ENCODE measurements around the gene TST. TPM values are rescaled to one million over a fixed set of nuclear protein-coding genes. Genes with fewer than 3 reads are reported as not detected.

Gene TST
- total and polyA plus RNA-seq, 9 of the 15 experiments (the other 6 are each of a cell fraction or from before 2014, with no cell fraction given), result 1.4 to 26.9 (median 12.4) TPM

DNA sequence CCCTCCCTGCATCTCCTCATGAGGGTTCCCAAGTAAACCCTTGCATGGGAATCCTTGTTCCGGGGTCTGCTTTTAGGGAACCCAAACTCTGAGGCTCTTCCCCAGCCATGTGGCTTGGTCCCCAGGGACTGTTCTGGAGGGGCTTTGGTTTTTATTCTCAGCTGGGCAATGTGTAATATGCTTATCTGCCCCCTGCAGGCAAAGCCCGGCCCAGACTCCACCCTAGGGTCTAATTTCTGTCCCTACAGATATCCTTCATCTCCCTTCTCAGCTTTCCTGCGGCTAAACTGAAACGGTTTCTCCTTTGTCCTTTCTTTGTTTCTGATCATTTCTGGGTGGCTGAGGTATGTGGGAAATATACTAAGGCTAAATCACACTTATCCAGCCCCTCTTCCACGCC lies 37.1 kb downstream of the TST start (continued):
- TF ChIP-seq, protein P1, sequence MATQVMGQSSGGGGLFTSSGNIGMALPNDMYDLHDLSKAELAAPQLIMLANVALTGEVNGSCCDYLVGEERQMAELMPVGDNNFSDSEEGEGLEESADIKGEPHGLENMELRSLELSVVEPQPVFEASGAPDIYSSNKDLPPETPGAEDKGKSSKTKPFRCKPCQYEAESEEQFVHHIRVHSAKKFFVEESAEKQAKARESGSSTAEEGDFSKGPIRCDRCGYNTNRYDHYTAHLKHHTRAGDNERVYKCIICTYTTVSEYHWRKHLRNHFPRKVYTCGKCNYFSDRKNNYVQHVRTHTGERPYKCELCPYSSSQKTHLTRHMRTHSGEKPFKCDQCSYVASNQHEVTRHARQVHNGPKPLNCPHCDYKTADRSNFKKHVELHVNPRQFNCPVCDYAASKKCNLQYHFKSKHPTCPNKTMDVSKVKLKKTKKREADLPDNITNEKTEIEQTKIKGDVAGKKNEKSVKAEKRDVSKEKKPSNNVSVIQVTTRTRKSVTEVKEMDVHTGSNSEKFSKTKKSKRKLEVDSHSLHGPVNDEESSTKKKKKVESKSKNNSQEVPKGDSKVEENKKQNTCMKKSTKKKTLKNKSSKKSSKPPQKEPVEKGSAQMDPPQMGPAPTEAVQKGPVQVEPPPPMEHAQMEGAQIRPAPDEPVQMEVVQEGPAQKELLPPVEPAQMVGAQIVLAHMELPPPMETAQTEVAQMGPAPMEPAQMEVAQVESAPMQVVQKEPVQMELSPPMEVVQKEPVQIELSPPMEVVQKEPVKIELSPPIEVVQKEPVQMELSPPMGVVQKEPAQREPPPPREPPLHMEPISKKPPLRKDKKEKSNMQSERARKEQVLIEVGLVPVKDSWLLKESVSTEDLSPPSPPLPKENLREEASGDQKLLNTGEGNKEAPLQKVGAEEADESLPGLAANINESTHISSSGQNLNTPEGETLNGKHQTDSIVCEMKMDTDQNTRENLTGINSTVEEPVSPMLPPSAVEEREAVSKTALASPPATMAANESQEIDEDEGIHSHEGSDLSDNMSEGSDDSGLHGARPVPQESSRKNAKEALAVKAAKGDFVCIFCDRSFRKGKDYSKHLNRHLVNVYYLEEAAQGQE (IDR thresholded peaks at IDR 0.05; ENCODE audit: borderline replicate concordance), result no peak
- TF ChIP-seq, protein P1 (CRISPR knock-in tag; IDR thresholded peaks at IDR 0.05; ENCODE audit: low read depth), result no peak
- TF ChIP-seq, protein P2, sequence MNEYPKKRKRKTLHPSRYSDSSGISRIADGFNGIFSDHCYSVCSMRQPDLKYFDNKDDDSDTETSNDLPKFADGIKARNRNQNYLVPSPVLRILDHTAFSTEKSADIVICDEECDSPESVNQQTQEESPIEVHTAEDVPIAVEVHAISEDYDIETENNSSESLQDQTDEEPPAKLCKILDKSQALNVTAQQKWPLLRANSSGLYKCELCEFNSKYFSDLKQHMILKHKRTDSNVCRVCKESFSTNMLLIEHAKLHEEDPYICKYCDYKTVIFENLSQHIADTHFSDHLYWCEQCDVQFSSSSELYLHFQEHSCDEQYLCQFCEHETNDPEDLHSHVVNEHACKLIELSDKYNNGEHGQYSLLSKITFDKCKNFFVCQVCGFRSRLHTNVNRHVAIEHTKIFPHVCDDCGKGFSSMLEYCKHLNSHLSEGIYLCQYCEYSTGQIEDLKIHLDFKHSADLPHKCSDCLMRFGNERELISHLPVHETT (CRISPR knock-in tag; conservative IDR thresholded peaks at IDR 0.05 in 1 of 2, IDR thresholded peaks at IDR 0.05 in 1 of 2), result no peak
- TF ChIP-seq NCOA4 (IDR thresholded peaks at IDR 0.05; ENCODE audit: partially characterized antibody) (no peak), ZBTB1 (CRISPR knock-in tag; IDR thresholded peaks at IDR 0.05; ENCODE audit: borderline replicate concordance, low read depth) (no peak), ZNF764 (CRISPR knock-in tag; IDR thresholded peaks at IDR 0.05; ENCODE audit: low read depth) (no peak), MAFG (tag; conservative IDR thresholded peaks at IDR 0.05) (no peak), MCM2 (IDR thresholded peaks at IDR 0.05; ENCODE audit: low read depth) (no peak), POLR3A (IDR thresholded peaks at IDR 0.05; ENCODE audit: borderline replicate concordance, extremely low read depth, insufficient read depth, insufficient read length) (no peak), ETV1 (tag; conservative IDR thresholded peaks at IDR 0.05; ENCODE audit: low read depth) (no peak), ZNF217 (CRISPR knock-in tag; IDR thresholded peaks at IDR 0.05) (no peak), U2AF2 (optimal IDR thresholded peaks at IDR 0.05; ENCODE audit: low read depth, low read length) (no peak), ZSCAN29 (IDR thresholded peaks at IDR 0.05) (no peak), PRMT5 (CRISPR knock-in tag; IDR thresholded peaks at IDR 0.05) (no peak)
- TF ChIP-seq, protein P3, sequence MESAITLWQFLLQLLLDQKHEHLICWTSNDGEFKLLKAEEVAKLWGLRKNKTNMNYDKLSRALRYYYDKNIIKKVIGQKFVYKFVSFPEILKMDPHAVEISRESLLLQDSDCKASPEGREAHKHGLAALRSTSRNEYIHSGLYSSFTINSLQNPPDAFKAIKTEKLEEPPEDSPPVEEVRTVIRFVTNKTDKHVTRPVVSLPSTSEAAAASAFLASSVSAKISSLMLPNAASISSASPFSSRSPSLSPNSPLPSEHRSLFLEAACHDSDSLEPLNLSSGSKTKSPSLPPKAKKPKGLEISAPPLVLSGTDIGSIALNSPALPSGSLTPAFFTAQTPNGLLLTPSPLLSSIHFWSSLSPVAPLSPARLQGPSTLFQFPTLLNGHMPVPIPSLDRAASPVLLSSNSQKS (CRISPR knock-in tag; IDR thresholded peaks at IDR 0.05), result no peak
- TF ChIP-seq, protein P4, sequence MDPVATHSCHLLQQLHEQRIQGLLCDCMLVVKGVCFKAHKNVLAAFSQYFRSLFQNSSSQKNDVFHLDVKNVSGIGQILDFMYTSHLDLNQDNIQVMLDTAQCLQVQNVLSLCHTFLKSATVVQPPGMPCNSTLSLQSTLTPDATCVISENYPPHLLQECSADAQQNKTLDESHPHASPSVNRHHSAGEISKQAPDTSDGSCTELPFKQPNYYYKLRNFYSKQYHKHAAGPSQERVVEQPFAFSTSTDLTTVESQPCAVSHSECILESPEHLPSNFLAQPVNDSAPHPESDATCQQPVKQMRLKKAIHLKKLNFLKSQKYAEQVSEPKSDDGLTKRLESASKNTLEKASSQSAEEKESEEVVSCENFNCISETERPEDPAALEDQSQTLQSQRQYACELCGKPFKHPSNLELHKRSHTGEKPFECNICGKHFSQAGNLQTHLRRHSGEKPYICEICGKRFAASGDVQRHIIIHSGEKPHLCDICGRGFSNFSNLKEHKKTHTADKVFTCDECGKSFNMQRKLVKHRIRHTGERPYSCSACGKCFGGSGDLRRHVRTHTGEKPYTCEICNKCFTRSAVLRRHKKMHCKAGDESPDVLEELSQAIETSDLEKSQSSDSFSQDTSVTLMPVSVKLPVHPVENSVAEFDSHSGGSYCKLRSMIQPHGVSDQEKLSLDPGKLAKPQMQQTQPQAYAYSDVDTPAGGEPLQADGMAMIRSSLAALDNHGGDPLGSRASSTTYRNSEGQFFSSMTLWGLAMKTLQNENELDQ (CRISPR knock-in tag; IDR thresholded peaks at IDR 0.05; ENCODE audit: borderline replicate concordance), result no peak

Measured in K562 (cell line).